GM12874 (cell line): Measurements from ENCODE around the gene HOXD11.

Experiments used
- TF ChIP-seq, protein P1 (sequence below): IDR thresholded peaks from 2 replicates; pipeline ENCODE4 v1.5.1; 2011; ENCODE audit warnings: low read depth, mild to moderate bottlenecking, control low read depth, low read length, moderate library complexity; ENCODE audit not compliant: insufficient read depth

Gene HOXD11

DNA sequence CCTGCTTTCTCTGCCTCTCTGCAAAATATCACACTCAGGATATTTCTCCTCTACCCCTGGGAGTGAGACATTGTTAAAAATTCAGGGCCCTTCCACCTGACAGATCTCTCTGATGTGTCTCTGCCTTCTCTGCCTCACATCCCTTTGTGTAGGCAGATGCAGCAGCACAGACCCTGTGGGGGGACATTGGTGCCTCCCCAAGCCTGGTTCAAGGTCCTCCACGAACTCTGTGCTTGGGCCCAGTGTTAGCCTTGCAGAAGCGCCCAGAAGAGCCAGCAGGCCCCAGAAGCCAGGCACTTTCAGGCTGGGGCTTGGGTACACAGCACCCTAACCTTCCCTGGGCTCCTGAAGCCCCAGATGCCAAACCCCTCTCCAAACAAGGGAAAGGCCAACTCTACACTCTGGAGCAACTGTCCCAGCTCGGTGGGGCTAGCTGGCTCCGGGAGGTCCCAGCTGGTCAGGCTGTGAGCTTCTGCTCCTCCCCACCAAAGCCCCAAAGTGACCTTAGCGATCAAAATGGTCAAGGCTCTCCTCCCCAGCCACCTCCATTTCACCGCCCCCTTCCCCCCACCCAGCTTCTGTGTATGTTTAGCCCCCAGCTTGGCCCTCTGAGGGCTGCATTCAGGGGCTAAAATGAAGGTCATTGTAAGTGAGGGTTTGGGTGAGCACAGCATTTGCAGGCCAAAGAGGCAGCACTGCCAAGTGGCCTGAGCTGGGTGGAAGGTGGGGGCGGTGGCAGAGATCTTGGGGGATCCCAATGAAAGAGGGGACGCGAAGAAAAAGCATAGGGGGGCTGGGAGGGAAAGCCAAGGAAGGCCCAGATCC, 18.1 kb downstream of the HOXD11 start:
- TF ChIP-seq, protein P1, sequence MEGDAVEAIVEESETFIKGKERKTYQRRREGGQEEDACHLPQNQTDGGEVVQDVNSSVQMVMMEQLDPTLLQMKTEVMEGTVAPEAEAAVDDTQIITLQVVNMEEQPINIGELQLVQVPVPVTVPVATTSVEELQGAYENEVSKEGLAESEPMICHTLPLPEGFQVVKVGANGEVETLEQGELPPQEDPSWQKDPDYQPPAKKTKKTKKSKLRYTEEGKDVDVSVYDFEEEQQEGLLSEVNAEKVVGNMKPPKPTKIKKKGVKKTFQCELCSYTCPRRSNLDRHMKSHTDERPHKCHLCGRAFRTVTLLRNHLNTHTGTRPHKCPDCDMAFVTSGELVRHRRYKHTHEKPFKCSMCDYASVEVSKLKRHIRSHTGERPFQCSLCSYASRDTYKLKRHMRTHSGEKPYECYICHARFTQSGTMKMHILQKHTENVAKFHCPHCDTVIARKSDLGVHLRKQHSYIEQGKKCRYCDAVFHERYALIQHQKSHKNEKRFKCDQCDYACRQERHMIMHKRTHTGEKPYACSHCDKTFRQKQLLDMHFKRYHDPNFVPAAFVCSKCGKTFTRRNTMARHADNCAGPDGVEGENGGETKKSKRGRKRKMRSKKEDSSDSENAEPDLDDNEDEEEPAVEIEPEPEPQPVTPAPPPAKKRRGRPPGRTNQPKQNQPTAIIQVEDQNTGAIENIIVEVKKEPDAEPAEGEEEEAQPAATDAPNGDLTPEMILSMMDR = no peak

DNA sequence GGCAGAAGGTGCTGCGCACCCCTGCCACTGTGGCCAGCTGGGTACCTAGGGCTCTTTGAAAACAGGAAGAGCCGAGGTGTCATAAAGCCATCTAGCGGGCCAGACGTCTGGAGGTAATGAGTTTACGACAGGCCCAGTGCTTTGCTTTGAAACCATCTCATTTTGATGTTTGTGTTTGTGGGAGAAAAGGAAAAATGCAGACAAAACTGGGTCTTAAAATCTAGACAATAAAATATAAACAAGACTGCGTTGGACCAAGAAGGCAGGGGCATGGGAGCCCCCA, 18.6 kb downstream of the HOXD11 start:
- TF ChIP-seq, protein P1 = no peak

DNA sequence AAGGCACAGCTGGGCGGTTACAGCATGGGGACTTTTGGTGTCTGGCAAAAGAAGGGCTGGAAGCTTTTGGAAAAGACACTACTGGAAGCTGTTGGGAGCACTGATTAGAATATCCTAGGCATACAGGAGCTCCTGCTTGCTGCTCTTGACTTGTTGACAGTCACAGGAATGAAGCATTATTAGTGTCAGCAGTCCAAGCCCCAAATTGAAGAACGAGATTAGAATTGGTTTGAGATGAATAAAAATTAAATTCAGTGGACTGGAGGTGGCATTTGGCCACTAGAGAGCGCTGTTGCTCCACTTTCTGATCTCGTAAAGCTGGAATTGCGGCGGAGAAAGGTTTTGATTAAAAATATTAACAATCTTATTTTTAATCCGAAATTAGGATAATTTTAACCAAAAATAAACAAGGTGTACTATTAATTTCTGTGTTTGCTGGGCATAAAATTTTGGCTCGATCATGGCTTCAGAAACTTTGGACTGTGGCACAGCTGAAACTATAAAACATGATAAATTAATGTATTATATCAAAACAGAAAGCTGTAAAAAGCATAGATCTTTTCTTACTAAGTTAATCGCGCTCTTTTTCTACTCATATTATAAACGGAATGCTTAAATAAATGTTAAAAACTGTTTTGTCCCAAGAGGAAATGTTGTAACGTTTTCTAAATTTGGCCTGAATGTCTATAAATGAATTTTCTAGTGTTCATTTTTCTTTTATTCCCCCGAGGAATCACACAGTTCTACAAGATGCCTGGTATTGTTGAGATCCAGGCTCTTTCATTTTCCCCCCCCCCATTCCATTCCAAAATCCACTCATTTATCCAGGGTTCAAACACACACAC, 20.1 kb downstream of the HOXD11 start:
- TF ChIP-seq, protein P1 = peak; percentile 51; the same call in 1 of the 2 replicates

DNA sequence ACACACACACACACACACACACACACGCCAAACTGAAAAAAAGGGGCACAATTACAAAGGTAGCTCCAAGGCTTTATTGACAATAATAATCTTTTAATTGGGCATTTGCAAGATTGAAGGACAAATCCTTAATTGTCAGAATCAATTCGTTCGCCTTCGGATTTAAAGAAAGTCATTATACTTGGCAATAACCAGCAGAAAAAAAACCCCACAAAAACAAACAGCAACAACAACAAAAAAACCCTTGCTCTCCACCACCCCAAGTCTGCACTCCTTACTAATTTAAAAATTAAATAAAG, 20.6 kb downstream of the HOXD11 start:
- TF ChIP-seq, protein P1 = no peak

DNA sequence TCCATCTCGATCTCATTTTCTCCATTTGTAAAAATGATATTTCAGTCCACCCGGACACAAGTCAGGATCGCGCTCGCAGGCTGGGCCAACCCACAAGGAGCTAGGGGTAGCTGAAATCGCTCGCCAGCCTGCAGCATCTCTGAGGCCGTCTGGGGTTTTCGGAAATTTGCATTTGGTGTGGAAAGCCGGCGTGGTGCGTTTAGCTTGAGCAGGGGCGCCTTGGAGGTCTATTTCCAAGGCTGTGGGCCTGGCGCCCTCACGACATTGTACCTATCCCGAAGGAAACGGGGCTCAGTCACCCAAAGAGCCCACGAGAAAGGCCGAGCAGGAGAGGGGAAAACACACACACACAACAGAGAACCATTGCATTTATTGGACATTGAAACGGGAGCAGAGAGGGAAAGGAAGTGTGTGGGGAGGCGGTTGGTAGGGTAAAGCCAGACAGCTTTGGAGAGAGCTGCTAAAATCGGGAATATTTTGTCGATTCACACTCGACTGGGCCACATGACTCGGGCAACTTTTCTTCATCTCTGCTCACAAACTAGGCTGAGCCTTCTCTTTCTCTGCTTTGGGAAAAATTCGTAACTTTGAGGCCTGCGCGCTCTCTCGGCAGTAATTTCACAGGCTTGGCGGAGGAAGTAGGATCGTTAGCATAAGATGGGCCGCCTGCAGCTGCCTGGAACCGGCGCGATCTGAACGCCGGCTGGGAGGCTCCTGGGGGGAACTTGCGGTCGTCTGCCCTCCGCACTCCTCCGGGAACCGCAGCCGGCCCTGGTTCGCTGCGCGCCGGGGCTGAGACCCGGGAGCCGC, 21.3 kb downstream of the HOXD11 start:
- TF ChIP-seq, protein P1 = no peak

DNA sequence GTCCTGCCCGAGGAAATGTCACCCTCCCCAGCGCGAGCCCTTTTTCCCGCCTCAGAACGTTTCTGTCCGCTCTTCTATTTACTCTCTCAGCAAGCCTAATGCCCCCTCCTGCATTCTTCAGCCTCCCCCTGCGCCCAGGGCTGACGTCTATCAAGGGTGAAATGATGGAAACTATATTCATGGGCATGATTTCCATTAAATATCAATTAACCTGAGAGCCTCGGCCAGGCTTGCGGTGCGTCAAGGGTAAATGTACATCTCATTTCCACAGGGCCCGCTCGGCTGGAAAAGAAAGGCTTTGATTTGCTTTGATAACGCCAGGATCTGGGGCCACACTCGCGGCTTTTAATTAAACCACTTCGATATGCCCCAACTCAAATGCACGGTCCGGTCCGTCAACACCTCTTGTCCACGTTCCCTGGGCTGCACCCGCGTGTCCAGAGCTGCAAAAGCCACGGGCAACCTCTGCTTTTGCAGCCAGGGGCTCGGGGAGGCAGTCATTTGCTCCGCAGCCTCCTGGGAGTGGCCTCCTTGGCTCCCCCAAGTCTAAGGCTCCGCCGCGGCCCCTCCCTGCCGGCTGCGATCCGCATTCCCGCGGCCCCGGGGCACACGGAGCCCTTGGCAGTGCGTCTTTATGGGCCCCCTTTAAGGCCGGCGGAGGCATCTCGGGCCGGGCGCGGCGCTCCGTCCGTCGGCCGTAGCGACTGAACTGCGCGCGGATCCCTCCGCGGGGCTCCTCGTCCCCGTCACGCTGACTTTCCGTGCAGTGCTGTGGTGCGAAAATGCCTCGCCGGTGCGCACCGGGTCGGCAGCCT, 22.1 kb downstream of the HOXD11 start, which contains the start of gene HOXD8:
Gene HOXD8 (plus strand): TSS at position 724 of the 815 bp plus-strand sequence. CDS start 662 bp downstream, outside the sequence.
- TF ChIP-seq, protein P1 = no peak
